SW 1271 (cell line): ENCODE measurements around the gene USP6NL.
"Not testable (repeated sequence)": the region's sequence is repeated elsewhere in the genome, so short reads cannot be mapped to it uniquely, and the experiment has no call there.

Experiments used
- DNase-seq, 2 experiments: peaks; one replicate each; lab custom pipeline; 2025; lab: John Stamatoyannopoulos, UW

The USP6NL gene

GRCh38 chr10:11611248-11612020, at the start of gene USP6NL:
USP6NL (minus strand) TSS chr10:11611650; CDS start chr10:11597634, 14,016 bp downstream.
- peak; percentile 32 to 37 for DNase-seq

GRCh38 chr10:11658801-11659368, 47.4 kb upstream of the USP6NL start:
- no peak for DNase-seq

GRCh38 chr10:11655836-11656235, 44.4 kb upstream of the USP6NL start:
- DNase-seq: no peak

- DNase-seq: no peak
Measured at GRCh38 chr10:11654659-11655058, 43.2 kb upstream of the USP6NL start.

- DNase-seq: no peak
Measured at GRCh38 chr10:11653758-11654471, 42.5 kb upstream of the USP6NL start.

- no peak for DNase-seq
Measured at GRCh38 chr10:11647676-11648075, 36.2 kb upstream of the USP6NL start.

- DNase-seq: no peak
Measured at GRCh38 chr10:11646450-11646849, 35.0 kb upstream of the USP6NL start.

- DNase-seq: no peak
Measured at GRCh38 chr10:11643039-11643438, 31.6 kb upstream of the USP6NL start.

- no peak for DNase-seq
Measured at GRCh38 chr10:11642566-11642965, 31.1 kb upstream of the USP6NL start.

GRCh38 chr10:11639849-11640764, 28.7 kb upstream of the USP6NL start:
- DNase-seq: no peak

GRCh38 chr10:11639362-11639761, 27.9 kb upstream of the USP6NL start:
- no peak for DNase-seq

- no peak for DNase-seq
Measured at GRCh38 chr10:11638055-11638698, 26.7 kb upstream of the USP6NL start.

GRCh38 chr10:11636697-11637303, 25.4 kb upstream of the USP6NL start:
- no peak for DNase-seq

GRCh38 chr10:11631890-11632587, 20.6 kb upstream of the USP6NL start:
- DNase-seq: no peak

- DNase-seq: no peak
Measured at GRCh38 chr10:11631291-11631690, 19.8 kb upstream of the USP6NL start.

GRCh38 chr10:11629731-11630130, 18.3 kb upstream of the USP6NL start:
- no peak for DNase-seq

GRCh38 chr10:11627941-11628340, 16.5 kb upstream of the USP6NL start:
- DNase-seq: not testable (repeated sequence)

- no peak for DNase-seq
Measured at GRCh38 chr10:11626071-11626470, 14.6 kb upstream of the USP6NL start.

- DNase-seq: no peak
Measured at GRCh38 chr10:11625019-11625735, 13.7 kb upstream of the USP6NL start.

GRCh38 chr10:11617233-11617632, 5.8 kb upstream of the USP6NL start:
- no peak for DNase-seq
